Renal pelvis (tissue), 3 donors: ENCODE results near the gene STK25. TPM values are rescaled to one million over a fixed set of nuclear protein-coding genes. Genes with fewer than 3 reads are reported as not detected.

Experiments
- polyA plus RNA-seq, 3 donors: library from polyadenylated mRNA; unstranded; fragments of 120-200 nt; gene quantifications; one replicate each; pipeline ENCODE4 v1.2.1, GENCODE V29; 2013; ENCODE audit not compliant: insufficient read length in 3 of 3

STK25 gene
- polyA plus RNA-seq, 3 donors, result 204 to 240 (median 217) TPM

Other genes with a start within 250 kb of the STK25 start
- gene HDLBP, start 192.9 kb downstream of the STK25 start, polyA plus RNA-seq, result 100 to 1,000 TPM; 396 to 409 (median 405) TPM
- gene SEPTIN2, start 192.7 kb downstream of the STK25 start, polyA plus RNA-seq, result 100 to 1,000 TPM; 579 to 600 (median 596) TPM
- 10 to 100 TPM; 51.7 to 59.8 (median 59.2) TPM for gene FARP2, start 152.3 kb downstream of the STK25 start, polyA plus RNA-seq
- gene BOK, start 50.2 kb upstream of the STK25 start, polyA plus RNA-seq, result 10 to 100 TPM; 24.7 to 29.9 (median 28.4) TPM
- gene THAP4, start 128.6 kb upstream of the STK25 start, polyA plus RNA-seq, result 10 to 100 TPM; 59.2 to 74.3 (median 68.4) TPM
- gene ATG4B, start 129.1 kb upstream of the STK25 start, polyA plus RNA-seq, result 100 to 1,000 TPM in 2 of 3 donors, 10 to 100 TPM in 1; 83.8 to 106 (median 103) TPM
- gene DTYMK, start 178.2 kb upstream of the STK25 start, polyA plus RNA-seq, result 10 to 100 TPM; 45.7 to 49.5 (median 47.5) TPM
- 10 to 100 TPM; 39.2 to 49.4 (median 49.4) TPM for gene ING5, start 193.5 kb upstream of the STK25 start, polyA plus RNA-seq
- gene D2HGDH, start 226.0 kb upstream of the STK25 start, polyA plus RNA-seq, result 10 to 100 TPM; 43.0 to 81.1 (median 62.5) TPM